HG02938 (cell line): ENCODE measurements around the gene FATE1.

Source experiments
- ATAC-seq: cut with Tn5 transposase; IDR thresholded peaks from one replicate; pipeline ENCODE4 v1.9.1; 2021; ENCODE audit warnings: mild to moderate bottlenecking, moderate library complexity; ENCODE audit not compliant: unreplicated experiment

Gene FATE1

DNA sequence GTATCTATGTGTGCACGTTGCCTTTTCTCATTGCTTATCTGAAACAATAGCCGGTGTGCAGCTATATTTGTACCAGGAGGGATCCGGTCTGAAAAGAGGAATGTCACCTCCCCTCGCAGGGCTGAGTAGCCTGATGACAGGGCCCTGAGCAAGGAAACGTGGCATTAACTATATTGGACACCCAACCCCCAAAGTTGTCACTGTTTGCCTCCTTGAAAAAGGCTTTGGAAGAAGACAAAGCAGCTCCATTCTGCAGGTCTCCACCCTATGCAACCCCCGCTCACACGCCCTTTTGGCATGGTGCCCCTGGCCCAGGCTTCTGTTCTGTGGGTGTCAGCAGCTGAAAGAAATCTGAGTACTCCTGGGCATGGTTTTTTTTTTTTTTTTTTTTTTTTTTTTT, 12.3 kb upstream of the FATE1 start:
- no peak for ATAC-seq

DNA sequence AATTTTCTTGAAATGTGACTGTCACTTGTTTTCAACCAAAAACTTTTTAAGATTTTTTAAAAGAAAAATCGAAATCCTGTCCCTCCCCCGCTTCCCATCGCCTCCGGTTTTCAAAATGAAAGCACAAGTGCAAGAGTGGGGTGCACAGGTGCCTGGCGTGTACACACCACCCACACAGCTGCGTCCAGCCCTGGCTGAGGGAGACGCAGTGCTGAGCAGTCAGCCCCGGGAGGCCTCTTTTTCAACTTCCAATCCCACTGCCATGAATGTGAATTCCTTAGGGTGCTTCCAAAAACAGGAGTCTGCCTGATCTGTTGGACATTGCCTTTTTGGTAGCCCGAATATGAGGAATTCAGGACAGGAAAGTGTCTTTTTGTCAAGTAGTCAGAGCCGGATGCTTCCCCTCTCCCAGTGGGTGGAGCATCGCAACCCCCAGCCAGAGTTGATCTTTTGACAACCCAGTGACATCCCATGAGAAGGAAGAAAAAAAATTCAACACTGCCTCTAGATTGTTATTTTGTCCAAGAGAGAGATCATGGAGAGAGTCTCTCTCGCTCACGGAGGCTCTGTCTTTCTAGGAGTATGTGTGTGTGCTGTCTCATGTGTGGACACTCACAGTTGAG, 11.7 kb upstream of the FATE1 start:
- ATAC-seq, result no peak

DNA sequence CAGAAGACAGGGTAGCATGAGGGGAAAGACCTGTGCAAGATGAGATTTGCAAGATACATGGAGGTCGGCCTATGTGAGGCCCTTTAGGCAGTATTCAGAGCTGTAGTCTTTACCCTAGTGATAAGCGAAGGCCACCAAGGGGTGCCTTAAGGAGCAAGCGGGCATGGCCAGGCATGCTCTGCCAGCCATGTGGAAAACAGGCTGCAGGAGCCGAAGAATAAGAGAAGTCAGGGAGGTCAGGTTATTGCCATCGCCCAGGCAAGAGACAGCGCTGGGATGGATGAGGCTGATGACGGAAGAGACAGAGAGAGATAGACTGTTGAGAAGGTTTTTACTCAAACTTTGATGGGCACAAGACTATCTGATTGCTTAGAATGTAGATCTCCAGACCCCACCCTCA, 7.0 kb upstream of the FATE1 start:
- no peak for ATAC-seq

DNA sequence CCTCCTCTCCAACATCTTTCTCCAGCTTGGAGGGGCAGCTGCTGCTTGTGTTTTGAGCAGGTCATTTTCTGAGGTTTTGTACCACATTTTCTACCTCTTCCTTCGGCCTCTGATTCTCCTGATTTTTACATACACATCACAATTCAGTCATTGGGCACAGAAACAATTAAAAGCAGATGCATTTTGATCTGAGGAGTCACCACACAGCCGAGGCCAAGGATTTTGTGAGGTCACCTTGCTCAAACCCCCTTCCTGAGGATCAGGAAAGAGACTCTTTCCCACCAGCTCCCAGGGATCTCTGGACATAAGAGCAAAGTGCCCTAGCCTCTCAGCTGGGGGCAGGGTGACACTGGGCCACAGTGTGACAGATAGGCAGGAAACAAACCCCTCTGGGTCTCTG, 5.4 kb upstream of the FATE1 start:
- ATAC-seq, result no peak

DNA sequence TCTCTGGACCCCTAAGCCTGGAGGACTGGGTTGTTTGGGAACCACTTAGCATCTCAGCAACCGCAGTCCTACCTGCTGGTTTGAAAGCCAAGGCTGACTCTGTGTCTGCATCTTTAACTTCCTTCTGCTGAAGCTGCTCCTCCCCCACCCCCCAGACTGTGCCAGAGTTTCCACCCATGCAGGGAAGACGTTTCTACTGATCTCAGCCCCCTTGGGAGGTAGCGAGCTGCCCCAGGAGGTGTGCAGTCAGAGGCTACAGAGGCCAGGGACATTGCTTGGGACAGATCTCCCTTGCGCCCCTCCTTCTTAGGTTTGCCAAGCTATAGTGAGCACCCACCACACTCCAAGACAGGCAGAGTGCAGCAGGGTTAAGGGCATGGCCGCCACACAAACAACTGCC, 4.7 kb upstream of the FATE1 start:
- ATAC-seq, result no peak

DNA sequence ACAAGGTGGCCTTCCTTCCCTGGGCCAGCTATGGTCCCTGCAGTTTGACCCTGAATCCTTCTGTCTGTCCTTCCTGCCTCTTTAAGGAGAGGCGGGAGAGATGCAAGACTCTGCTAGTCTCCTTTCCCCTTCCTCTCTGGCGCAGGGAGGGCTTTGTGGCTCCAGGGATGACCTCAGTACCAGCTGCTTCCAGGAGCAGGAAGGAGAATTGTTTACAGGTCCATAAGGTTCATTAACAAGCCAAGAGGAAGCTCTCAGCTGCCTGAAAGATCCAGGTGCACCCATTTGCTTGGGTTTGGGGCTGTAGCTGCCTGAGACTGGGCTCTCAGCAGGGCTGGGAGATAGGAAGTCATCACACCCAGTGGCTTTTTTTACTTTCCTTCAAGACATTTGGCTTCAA, 4.0 kb upstream of the FATE1 start:
- no peak for ATAC-seq

DNA sequence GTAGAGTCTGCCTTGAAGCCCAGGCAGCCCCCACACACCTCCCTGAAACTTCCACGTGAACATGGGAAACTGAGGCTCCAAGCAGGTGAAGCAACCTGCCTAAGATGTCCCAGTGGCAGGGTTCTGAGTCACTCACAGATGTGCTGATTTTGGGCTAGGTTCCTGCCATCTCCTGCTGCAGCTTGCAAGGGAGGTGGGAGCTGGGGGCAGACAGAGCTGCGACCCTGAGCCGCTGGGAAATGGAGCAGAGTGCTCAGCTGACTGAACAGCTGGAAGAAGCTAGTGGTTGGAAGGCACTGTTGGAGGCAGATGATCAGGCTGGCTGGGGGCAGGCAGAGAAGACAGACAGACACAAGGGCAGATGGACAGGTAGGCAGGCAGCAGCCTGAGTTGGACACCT, 3.6 kb upstream of the FATE1 start:
- no peak for ATAC-seq

DNA sequence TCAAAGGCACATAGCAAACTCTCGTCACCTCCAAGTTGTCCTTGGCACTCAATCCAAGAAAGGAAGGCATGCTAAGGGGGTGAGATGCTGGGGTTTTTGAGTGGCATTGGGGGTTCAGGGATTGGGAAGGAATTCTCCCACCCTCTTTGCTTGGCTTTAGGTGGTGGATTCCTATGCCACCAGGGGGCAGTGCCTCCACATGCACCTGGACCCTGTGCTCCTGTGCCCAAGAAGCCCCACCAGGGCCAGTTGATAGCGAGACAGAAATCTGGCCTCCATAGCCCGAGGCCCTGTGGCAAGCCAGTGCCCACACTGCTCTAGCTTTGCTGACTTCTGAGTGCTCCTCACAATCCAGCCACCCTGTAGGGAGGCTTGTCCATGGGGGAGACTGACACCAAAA, 2.0 kb upstream of the FATE1 start:
- no peak for ATAC-seq

DNA sequence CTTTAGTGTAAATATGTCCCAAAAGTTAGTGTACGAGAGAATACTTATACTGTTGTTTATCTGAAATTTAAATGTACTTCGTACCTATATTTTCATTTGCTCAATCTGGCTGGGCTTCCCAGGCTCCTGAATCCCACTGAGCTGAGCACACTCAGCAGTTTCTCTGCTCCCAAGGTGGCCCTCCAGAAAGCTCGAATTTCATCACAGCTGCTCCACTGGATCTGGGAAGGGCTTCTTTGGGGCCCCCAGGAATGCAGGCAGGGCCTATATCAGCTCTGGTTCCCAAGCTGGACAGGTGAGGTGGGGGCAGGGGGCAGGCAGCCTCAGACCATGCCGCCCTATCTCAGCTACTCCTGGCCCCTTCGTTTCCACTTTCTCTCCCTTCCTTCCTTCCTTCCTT, 1.5 kb upstream of the FATE1 start:
- ATAC-seq, result no peak

DNA sequence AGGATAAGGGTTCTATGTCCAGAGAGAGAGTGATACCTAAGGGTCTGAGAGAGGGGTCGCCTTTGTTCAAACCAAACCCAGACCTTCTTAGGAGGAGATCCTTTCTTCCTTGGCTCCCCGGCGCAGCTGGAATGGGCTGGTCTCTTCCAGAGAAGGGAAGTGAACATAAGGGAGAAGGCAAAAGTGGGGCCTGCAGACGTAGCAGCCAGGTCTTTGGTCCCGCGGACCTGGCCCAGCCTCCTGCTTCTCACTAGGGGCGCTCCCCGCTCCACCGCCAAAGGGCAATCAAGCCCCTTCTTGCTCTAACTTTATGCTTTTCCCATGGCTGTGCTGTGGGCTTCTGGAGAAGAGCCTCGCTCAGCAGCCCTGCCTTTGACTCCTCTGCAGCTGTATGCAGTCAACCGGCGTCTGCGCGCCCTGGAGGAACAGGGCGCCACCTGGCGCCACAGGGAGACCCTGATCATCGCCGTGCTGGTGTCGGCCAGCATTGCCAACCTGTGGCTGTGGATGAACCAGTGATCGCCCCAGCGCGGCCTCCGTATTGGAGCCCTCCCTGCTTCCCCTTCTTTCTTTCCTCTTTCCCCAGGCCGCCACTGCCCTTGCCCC, 6.5 kb downstream of the FATE1 start:
- no peak for ATAC-seq

DNA sequence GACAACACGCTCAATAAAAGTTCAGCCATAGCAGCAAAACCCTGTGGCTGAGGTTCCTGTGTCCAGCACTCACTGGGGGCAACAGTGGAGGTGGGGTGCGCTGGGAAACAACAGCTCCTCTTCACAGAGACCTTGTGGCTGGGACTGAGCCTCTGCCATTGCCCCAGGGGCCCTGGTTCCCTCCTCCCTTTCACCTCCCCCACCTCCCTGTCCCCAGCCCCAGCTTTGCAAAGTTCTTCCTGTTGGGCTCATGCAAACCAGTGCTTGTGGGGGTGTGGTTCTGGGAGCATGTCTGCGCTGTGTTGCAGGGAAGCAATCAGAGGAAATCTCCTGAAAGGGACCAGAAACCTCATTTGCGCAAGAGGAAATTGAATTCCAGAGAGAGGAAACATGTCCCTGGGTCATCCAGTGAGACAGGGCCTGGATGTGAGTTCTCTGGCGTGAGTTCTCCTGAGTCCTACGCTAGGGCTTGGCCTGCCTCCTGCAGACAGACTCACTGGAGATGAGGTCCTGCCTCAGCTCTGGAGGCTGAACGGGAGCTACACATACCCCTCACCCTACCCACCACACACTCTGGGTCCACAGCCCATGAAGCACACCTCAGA, 7.4 kb downstream of the FATE1 start:
- ATAC-seq, result no peak

DNA sequence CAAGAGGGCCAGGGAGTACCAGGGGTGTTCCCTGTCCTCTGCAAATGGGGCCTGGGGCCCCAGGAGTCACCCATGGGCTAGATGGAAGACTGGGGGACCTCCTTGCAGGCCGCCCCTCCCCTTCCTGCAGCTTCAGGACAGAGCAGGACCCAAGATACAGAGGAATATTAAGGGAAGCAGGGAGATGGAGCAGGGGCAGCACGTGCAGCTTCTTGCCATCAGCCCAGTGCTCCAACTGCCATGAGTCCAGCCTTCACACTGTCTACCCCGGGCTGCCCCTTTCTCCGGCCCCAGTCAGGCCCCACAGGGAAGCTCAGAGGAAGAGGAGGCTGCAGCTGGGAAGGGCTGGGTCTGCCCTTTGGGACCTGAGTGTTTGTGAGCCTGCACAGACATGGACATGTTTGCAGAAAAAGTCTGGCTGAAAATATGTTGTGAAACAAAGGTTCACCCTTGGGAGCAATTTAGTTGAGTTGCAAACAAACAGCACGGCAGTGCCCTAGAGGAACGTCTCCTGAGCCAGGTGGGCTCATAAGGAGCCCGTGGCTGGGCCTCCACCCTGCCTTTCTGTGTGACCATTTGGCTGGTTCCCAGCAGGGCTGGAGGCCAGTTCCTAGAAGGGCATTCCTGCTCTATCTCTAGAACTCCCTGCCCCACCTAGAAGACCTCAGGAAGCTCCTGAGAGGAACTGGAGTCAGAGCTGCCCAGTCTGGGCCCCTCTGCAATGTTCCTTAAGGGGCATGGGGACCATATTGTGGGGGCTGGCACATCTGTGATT, 8.9 kb downstream of the FATE1 start:
- ATAC-seq, result no peak

DNA sequence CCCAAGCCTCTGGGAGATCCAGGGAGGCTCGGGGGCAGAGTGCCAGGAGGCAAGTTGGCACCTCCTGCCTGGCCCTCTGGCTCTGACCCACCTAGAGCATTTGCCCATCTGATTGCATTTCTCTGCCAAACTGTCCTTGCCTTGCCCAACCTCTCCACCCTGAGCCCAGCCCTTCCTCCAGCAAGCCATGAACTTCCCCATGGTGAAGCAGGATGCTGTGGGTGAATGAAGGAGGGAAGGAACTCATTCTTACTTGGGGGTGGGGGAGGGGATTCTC, 9.4 kb downstream of the FATE1 start:
- no peak for ATAC-seq

DNA sequence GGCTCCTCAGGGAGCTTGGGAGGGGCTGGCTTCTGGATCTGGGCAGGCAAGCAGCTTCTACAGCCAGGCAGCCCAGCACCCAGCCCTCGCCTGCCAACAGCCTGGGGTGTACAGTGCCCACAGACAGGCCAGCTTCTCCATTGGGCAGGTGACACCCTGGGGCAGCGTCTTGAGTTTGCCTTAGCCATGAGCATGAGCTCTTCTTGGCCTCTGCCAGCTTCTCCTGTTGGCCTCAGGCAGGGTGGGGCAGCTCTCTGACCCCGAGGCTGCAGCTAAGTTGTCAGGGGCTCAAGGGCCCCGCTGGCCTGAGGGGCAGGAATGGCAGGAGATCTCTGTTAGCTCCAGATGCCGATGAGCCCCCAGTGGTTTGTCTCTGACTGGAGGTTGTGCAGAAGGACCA, 10.9 kb downstream of the FATE1 start:
- ATAC-seq, result no peak

DNA sequence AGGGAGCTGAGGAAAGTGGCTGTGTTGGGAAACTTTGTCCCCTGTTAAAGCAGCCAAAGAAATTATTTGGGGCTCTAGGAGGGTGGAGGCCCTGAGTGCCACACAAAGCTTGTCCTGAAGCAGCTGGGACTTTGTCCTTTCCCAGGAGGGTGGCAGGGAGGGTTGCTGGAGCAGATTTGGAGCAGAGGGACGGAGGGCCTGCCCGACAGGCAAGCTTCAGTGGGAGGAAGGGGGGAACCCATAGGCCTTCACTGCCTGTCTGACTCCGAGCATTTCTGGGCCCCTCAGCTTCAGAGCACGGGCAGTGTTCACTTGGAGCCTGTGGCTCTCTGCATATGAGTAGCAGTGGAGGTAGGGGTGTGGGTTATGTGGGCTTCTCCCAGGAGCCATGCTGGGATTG, 11.5 kb downstream of the FATE1 start:
- ATAC-seq, result no peak

DNA sequence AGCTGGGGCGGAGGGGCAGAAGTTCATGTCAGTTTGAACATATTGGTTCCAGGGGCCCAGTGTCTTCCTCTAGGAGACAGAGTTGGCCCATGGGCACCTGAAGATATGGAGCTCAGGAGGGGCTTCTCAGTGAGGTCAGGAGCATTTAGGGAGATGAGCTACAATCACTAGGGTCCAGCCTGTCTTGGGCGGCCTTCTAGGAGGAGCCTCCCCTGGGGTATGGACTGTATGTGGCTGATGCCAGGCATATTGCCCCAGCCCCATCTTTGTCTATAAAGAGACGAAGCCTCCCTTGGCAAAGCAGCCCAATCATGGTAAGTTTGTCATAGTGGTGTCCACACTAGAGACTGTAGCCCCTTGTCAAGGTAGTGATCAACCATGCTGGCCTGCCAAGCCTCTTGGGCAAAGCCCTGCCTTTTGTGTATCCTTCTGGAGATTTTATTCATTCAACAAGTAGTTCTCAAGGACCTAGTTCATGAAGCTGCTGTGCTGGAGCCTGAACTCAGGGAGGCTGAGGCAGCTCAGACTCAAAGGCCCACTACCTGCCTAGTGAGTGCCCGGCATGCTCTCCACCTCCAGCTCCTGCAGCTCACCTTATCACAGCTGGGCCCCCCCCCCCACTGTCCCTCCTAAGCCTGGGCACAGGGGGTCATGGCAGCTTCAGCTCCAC, 13.4 kb downstream of the FATE1 start:
- no peak for ATAC-seq

DNA sequence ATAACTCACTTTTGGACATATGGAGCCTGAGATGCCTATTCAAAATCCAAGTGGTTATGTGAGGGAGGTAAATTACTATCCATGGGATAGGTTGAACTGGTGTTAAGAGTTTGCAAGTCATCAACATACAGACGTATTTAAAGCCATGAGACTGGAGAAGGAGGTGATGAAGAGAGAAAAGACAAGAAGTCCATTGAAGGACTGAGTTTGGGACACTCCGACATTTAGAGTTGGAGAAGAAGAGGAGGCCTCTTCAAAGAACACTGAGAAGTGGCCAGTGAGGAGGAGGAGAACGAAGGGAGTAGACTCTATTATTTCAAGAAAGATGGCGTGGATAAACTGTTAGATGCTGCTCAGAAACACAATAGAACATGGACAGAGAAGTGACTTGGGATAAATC, 18.6 kb downstream of the FATE1 start, which contains the start of gene CNGA2:
Gene CNGA2 (plus strand): TSS at position 301 of the 400 bp plus-strand sequence. CDS start 3,738 bp downstream, outside the sequence.
- no peak for ATAC-seq

DNA sequence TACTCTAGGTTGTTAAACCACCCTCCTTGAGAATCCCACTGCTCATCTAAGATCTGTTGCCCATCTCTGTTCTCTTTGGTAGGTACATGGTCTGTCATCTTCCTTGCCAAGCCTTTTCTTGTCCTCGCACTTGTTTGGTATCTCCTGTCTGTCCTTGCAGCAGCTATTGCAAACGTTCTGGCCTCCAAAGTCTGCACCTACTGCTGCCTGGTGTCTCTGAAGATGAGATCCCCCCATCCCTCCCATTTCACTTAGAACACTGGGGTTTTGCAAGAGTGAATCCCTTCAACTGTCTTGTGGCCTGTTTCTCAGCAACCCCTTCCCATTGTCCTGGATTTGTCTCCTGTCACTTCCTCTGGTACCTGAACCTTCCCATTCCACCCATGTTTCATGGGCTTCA, 19.4 kb downstream of the FATE1 start:
- no peak for ATAC-seq

DNA sequence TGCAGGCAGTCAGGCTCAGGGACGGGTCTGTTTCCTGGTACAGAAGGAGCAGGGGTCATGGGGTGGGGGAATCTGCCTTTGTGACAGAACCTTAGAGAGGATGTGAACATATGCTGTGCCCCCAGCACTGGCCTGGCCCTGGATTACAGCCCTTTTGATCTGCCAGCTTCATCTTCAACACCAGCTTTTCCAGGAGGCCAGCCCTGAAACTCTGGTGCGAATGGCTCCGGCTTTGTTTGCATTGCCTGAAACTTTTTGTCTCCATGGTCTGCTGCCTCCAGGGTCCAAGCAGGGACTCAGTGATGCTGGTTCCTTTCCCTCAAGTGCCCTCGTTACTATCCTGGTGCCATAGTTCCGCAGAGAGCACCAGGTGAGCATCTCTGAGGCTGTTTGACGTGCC, 20.9 kb downstream of the FATE1 start:
- ATAC-seq, result no peak

DNA sequence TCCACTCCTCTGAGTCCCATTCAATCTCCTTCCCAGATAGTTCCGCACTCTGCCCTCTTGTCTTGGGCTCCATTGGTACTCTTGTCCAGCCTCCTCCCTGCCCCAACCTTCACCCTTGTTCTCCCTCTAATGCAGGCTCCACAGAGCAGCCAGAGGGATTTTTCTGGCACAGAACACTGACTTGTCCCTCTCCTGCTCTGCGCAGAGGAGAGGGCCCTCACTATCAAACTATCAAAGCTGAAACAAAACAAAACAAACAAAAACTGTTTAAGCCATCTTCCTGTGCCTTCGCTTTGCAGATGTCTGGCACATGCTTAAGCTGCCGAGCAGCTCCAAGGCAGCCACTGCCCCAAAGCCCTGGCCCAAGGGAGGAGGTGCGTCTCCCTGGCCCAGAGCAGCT, 21.7 kb downstream of the FATE1 start:
- no peak for ATAC-seq

DNA sequence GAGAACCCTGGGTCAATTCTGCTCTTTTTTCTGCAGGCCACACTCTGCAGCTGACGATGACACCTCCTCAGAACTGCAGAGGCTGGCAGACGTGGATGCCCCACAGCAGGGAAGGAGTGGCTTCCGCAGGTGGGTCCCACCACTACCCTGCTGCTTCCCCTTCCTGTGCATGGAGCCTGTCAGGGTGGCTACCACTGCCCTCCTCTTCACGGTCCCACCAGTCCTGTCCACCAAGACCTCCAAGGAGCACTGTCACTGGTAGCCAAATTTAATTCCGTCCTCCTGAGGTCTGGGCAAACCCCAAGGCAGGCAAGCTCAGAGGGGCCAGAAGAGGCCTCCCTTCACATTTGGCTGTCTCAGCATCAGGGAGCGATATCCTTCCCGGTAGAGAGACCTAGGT, 22.9 kb downstream of the FATE1 start:
- no peak for ATAC-seq

DNA sequence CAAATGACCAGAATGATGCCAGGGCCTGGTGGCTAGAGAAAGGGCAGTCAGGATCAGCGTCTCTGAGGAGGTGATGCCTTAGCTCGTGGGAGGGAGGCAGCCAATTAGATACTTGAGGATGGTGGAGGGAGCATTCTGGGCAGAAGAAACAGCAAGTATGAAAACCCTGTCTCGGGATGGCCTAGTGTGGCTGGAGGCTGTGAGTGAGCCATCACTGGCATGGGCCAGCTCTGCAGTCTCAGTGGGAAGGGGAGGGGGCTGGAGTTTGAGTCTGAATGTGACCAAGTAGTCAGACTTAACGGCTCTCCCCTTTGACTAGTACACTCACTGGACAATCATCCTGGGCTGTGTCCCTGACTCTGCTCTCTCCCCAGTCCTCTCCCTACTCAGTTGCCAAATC, 25.8 kb downstream of the FATE1 start:
- no peak for ATAC-seq
